A549 (cell line): ENCODE measurements around the gene CREB1. TPM values are rescaled to one million over a fixed set of nuclear protein-coding genes. Genes with fewer than 3 reads are reported as not detected.

Source experiments
- ATAC-seq, 2 experiments: fragments of 200-7000 bp in 1 of 2; fragments of >200 bp in 1 of 2; cut with Nextera tagmentation in 1 of 2; cut with Tn5 transposase in 1 of 2; 3 replicates each; pipeline versions ENCODE4 v1.8.0 to v1.9.1; 2018 to 2020; ENCODE audit warnings: mild to moderate bottlenecking in 1 of 2, moderate library complexity in 1 of 2
- CTCF ChIA-PET: fragments of 300-600 bp; sonication (Branson Sonifier 250); formaldehyde crosslinking; extraction: SDS; loops from one replicate; lab custom pipeline; 2021; ENCODE audit warnings: antibody characterized with exemption, inconsistent platforms; lab: Yijun Ruan, JAX
- POLR2A ChIA-PET: fragments of 350-600 bp; formaldehyde crosslinking; extraction: SDS; loops from one replicate; lab custom pipeline; 2021; ENCODE audit warnings: antibody characterized with exemption, inconsistent platforms; lab: Yijun Ruan, JAX
- DNase-seq, 2 experiments: peaks; one replicate each; pipeline versions ENCODE4 v3.0.0 to v3.0.0-alpha.2; 2011 to 2016; ENCODE audit warnings: low read depth in 1 of 2, low spot score in 1 of 2
- FAIRE-seq: peaks from 2 replicates; lab custom pipeline; 2011; peaks lifted over from hg19 to GRCh38; lab: Jason Lieb, UNC
- H3K27ac ChIP-seq, 2 experiments: fragments of >200 bp; sonication (Bioruptor Twin); formaldehyde crosslinking; 3 replicates each; pipeline ENCODE4 v1.5.1; 2016 to 2017
- H3K4me1 ChIP-seq: fragments of >200 bp; sonication (Bioruptor Twin); formaldehyde crosslinking; 3 replicates; pipeline ENCODE4 v1.6.1; 2016
- H3K4me2 ChIP-seq: fragments of >200 bp; sonication (Bioruptor Twin); formaldehyde crosslinking; 3 replicates; pipeline ENCODE4 v1.6.1; 2016
- H3K4me3 ChIP-seq: fragments of >200 bp; sonication (Bioruptor Twin); formaldehyde crosslinking; 3 replicates; pipeline ENCODE4 v1.5.1; 2016
- H3K9me3 ChIP-seq: fragments of >200 bp; sonication (Bioruptor Twin); formaldehyde crosslinking; 3 replicates; pipeline ENCODE4 v1.6.1; 2016
- BHLHE40 ChIP-seq: IDR thresholded peaks from 2 replicates; pipeline ENCODE4 v1.6.1; 2012; ENCODE audit warnings: low read depth, low read length, inconsistent platforms
- CBX2 ChIP-seq: fragments of 200-600 bp; sonication (generic); IDR thresholded peaks from 2 replicates; pipeline ENCODE4 v1.6.1; 2016; ENCODE audit warnings: low read depth, mild to moderate bottlenecking, borderline replicate concordance
- EHF ChIP-seq: fragments of 250-450 bp; sonication (Bioruptor Pico); IDR thresholded peaks from 2 replicates; pipeline ENCODE4 v1.5.0; 2020; ENCODE audit warnings: mild to moderate bottlenecking
- EHMT2 ChIP-seq: fragments of 200-600 bp; sonication (generic); IDR thresholded peaks from 2 replicates; pipeline ENCODE4 v1.6.1; 2016; ENCODE audit warnings: antibody characterized with exemption, low read depth, mild to moderate bottlenecking, moderate library complexity
- ESRRA ChIP-seq: fragments of 150-350 bp; IDR thresholded peaks from 2 replicates; pipeline ENCODE4 v1.6.1; 2014; ENCODE audit warnings: mild to moderate bottlenecking, low read length, borderline replicate concordance
- FOSL2 ChIP-seq, 2 experiments: fragments of 450-650 bp in 1 of 2; fragments of >200 bp in 1 of 2; sonication (Bioruptor Twin) in 1 of 2; formaldehyde crosslinking; IDR thresholded peaks; 2 replicates each; pipeline versions ENCODE4 v1.5.0 to v1.6.1; 2016 to 2020; ENCODE audit warnings: mild to moderate bottlenecking in 1 of 2, moderate library complexity in 1 of 2
- HEYL ChIP-seq: fragments of 250-450 bp; sonication (Bioruptor Pico); IDR thresholded peaks from 2 replicates; pipeline ENCODE4 v1.8.0; 2021; ENCODE audit warnings: mild to moderate bottlenecking, moderate library complexity
- HOXA7 ChIP-seq: fragments of 250-450 bp; sonication (Bioruptor Pico); IDR thresholded peaks from 2 replicates; pipeline ENCODE4 v1.5.0; 2020; ENCODE audit warnings: mild to moderate bottlenecking, moderate library complexity
- HOXB13 ChIP-seq: fragments of 250-450 bp; sonication (Bioruptor Pico); IDR thresholded peaks from 2 replicates; pipeline ENCODE4 v1.5.0; 2020; ENCODE audit warnings: low read depth, mild to moderate bottlenecking, moderate library complexity
- HOXB5 ChIP-seq: fragments of 250-450 bp; sonication (Bioruptor Pico); IDR thresholded peaks from 2 replicates; pipeline ENCODE4 v1.5.0; 2020; ENCODE audit warnings: mild to moderate bottlenecking, moderate library complexity
- KDM1A ChIP-seq: fragments of 200-600 bp; sonication (generic); IDR thresholded peaks from 2 replicates; pipeline ENCODE4 v1.6.1; 2016; ENCODE audit warnings: low read depth, mild to moderate bottlenecking
- NR3C1 ChIP-seq: fragments of >200 bp; sonication (Bioruptor Twin); formaldehyde crosslinking; IDR thresholded peaks from 3 replicates; pipeline ENCODE4 v1.6.1; 2017
- PBX3 ChIP-seq: IDR thresholded peaks from 2 replicates; pipeline ENCODE4 v1.6.1; 2012
- POLR2AphosphoS2 ChIP-seq: conservative IDR thresholded peaks from 2 replicates; pipeline ENCODE4 v1.6.1; 2012; ENCODE audit warnings: low read length, improper control_type of control experiment, inconsistent platforms
- RAD21 ChIP-seq, 2 experiments: fragments of >200 bp in 1 of 2; sonication (Bioruptor Twin) in 1 of 2; formaldehyde crosslinking in 1 of 2; IDR thresholded peaks in 1 of 2; conservative IDR thresholded peaks in 1 of 2; 2 replicates in 1 of 2; 3 replicates in 1 of 2; pipeline ENCODE4 v1.6.1; 2012 to 2018; ENCODE audit warnings: inconsistent platforms in 1 of 2
- RFX5 ChIP-seq: fragments of 450-650 bp; IDR thresholded peaks from 2 replicates; pipeline ENCODE4 v1.7.1; 2014; ENCODE audit warnings: antibody characterized with exemption, mild to moderate bottlenecking, moderate library complexity
- RNF2 ChIP-seq: fragments of 200-600 bp; sonication (generic); IDR thresholded peaks from 2 replicates; pipeline ENCODE4 v1.6.1; 2016; ENCODE audit warnings: low read depth, mild to moderate bottlenecking, antibody characterized with exemption, moderate library complexity, borderline replicate concordance
- SMC3 ChIP-seq: fragments of >200 bp; sonication (Bioruptor Twin); formaldehyde crosslinking; IDR thresholded peaks from 3 replicates; pipeline ENCODE4 v1.6.1; 2018; ENCODE audit warnings: inconsistent platforms
- TFCP2L1 ChIP-seq: fragments of 250-450 bp; sonication (Bioruptor Pico); IDR thresholded peaks from 2 replicates; pipeline ENCODE4 v1.5.0; 2021; ENCODE audit warnings: mild to moderate bottlenecking
- TP53 ChIP-seq: fragments of 250-450 bp; sonication (Bioruptor Pico); IDR thresholded peaks from 2 replicates; pipeline ENCODE4 v1.5.0; 2021; ENCODE audit warnings: mild to moderate bottlenecking, moderate library complexity
- ZC3H11A ChIP-seq: fragments of 450-650 bp; IDR thresholded peaks from 2 replicates; pipeline ENCODE4 v1.6.1; 2014; ENCODE audit warnings: antibody characterized with exemption, mild to moderate bottlenecking
- ZFP36 ChIP-seq: fragments of 450-650 bp; IDR thresholded peaks from 2 replicates; pipeline ENCODE4 v1.6.1; 2014; ENCODE audit warnings: borderline replicate concordance; ENCODE audit not compliant: partially characterized antibody
- ZNF302 ChIP-seq: fragments of 250-450 bp; sonication (Bioruptor Pico); IDR thresholded peaks from 2 replicates; pipeline ENCODE4 v1.9.0; 2021; ENCODE audit warnings: inconsistent platforms, mild to moderate bottlenecking, moderate library complexity
- WGBS: methylation state at CpG from one replicate; pipeline ENCODE4 v1.1.6; 2017; ENCODE audit errors: missing lambda C conversion rate; 5-methylcytosine and 5-hydroxymethylcytosine counted together
- polyA plus RNA-seq, 4 experiments: library from polyadenylated mRNA; depleted of rRNA in 3 of 4; stranded (reverse); fragments of >200 nt; fragmentation: RNase III in 1 of 4; extraction: RNeasy Plus Mini Kit Qiagen cat#74134 plus additional on column Dnase treatment in 1 of 4; gene quantifications; 2 replicates in 3 of 4; 3 replicates in 1 of 4; pipeline ENCODE4 v1.2.3, GENCODE V29; 2011 to 2017
- TF ChIP-seq, protein P1 (sequence below): IDR thresholded peaks from 2 replicates; pipeline ENCODE4 v1.6.1; 2012
- TF ChIP-seq, protein P2 (sequence below): fragments of 250-450 bp; sonication (Bioruptor Pico); IDR thresholded peaks from 2 replicates; pipeline ENCODE4 v1.5.0; 2021; ENCODE audit warnings: mild to moderate bottlenecking, moderate library complexity, borderline replicate concordance
- TF ChIP-seq, protein P3 (sequence below): IDR thresholded peaks from 2 replicates; pipeline ENCODE4 v1.6.1; 2012; ENCODE audit warnings: low read depth, borderline replicate concordance

Gene CREB1
- polyA plus RNA-seq, 2 of the 4 experiments (the other 2 are of a cell fraction), result 14.3 to 42.5 TPM

DNA sequence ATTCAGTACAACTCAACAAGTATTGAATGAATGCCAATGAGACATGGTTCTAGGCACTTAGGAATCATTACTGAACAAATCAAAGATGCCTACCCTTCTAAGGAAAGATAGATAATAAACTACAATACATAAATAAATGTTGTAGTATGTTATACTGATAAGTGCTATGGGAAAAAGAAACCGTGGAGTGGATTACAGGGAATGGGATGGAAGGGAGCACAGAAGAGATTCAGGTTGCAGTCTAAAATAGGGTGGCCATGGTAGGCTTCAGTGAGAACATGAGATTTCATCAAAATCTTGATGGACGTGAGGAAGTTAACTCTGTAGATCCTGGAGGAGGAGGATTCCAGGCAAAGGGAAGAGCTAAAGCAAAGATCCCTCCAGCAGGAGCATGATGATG is 17.9 kb upstream of the CREB1 start (continued):
- no peak for TF ChIP-seq NR3C1
- no peak for TF ChIP-seq HEYL (CRISPR knock-in tag)
- TF ChIP-seq ZC3H11A, result no peak
- TF ChIP-seq, protein P1, sequence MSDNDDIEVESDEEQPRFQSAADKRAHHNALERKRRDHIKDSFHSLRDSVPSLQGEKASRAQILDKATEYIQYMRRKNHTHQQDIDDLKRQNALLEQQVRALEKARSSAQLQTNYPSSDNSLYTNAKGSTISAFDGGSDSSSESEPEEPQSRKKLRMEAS, result no peak
- no peak for TF ChIP-seq RAD21 (conservative IDR thresholded peaks at IDR 0.05 in 1 of 2, IDR thresholded peaks at IDR 0.05 in 1 of 2)
- TF ChIP-seq PBX3, result no peak
- no peak for TF ChIP-seq HOXB5 (CRISPR knock-in tag)

DNA sequence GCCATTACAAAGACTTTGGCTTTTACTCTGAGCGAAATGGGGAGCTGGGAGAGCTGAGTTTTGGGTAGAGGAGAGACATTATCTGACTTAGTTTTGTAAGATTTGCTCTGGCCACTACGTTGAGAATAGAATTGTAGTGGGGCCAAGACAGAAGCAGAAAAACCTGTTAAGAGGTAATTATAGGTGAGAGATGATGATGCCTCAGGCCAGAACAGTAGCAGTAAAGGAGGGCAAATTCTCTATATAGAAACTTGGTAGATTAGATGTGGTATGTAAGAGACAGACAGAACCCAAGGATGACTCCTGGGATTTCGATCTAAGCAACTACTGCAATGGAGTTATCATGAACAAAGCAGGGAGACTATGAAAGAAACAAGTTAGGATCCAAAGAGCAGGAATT is 17.4 kb upstream of the CREB1 start:
- Histone ChIP-seq H3K9me3 (no peaks in the 10 kb centered on the region; the same call in 2 of the 3 replicates), H3K4me2 (no peak overlapping the region), H3K4me1 (peaks cover 12% of the 10 kb centered on the region; the same call in 1 of the 3 replicates), H3K27ac (no peak overlapping the region), H3K4me3 (no peak overlapping the region)
- ATAC-seq (no peak), FAIRE-seq (no peak), DNase-seq (no peak)
- CTCF ChIA-PET, result no interaction called here
- 74% methylated on average over 3 of the region's 3 CpGs for WGBS
- TF ChIP-seq ZFP36 (no peak), EHF (CRISPR knock-in tag) (no peak), ZNF302 (CRISPR knock-in tag) (no peak), EHMT2 (no peak), CBX2 (no peak), RNF2 (no peak), TP53 (CRISPR knock-in tag) (no peak), ZC3H11A (no peak), HOXA7 (no peak)
- TF ChIP-seq, protein P2, sequence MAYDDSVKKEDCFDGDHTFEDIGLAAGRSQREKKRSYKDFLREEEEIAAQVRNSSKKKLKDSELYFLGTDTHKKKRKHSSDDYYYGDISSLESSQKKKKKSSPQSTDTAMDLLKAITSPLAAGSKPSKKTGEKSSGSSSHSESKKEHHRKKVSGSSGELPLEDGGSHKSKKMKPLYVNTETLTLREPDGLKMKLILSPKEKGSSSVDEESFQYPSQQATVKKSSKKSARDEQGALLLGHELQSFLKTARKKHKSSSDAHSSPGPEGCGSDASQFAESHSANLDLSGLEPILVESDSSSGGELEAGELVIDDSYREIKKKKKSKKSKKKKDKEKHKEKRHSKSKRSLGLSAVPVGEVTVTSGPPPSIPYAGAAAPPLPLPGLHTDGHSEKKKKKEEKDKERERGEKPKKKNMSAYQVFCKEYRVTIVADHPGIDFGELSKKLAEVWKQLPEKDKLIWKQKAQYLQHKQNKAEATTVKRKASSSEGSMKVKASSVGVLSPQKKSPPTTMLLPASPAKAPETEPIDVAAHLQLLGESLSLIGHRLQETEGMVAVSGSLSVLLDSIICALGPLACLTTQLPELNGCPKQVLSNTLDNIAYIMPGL, result no peak
- TF ChIP-seq, protein P3, sequence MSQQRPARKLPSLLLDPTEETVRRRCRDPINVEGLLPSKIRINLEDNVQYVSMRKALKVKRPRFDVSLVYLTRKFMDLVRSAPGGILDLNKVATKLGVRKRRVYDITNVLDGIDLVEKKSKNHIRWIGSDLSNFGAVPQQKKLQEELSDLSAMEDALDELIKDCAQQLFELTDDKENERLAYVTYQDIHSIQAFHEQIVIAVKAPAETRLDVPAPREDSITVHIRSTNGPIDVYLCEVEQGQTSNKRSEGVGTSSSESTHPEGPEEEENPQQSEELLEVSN, result no peak
- POLR2A ChIA-PET, result no interaction called here

DNA sequence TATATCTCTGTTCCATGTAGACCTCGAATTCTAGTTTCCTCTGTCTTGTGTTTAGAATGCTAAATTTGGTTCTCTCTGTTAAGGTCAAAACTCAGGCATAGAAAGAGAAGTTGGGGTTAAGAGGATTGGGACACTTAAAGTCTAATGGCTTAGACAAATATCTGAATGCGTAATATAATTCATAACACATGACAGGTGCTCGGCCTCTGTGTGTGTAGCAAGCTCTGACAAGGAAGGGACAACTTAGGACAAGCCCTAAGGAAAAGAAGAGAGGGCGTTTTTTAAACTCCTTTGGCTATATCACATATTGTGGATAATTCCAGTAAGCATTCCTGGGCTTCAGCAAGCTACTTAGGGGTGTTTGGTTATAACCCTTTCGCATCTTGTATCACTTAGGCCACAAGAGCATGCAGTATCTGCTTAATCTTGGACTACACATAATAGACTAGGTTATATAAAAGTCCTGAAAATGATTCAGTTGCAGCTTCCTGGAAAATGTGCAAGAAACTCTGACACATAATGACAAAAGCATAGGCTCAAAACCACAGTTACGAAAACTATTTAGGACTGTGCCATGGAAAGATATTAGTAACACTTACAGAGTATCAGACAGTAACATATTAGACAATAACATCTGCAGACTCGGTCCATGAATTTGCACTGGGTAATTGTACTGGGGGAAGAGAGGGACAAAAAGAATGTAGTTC is 16.1 kb upstream of the CREB1 start:
- H3K4me3 ChIP-seq, result no peak overlapping the region
- DNase-seq, result no peak
- ATAC-seq, result peak; percentile 50 to 62; a peak in 5 of 6 replicates
- FAIRE-seq, result peak; percentile 63
- H3K27ac ChIP-seq, result peak overlapping the region in 1 of 2 experiments; percentile 25; a peak in 1 of 6 replicates
- no peak overlapping the region; the same call in 2 of the 3 replicates for H3K4me2 ChIP-seq
- H3K9me3 ChIP-seq, result no peaks in the 10 kb centered on the region; the same call in 2 of the 3 replicates
- CTCF ChIA-PET, result interaction anchor here (0.9 kb wide), 1 partner anchor 546 kb away, joined by 4 read pairs; no protein-coding TSS in a partner anchor
- 62% methylated on average over 7 of the region's 7 CpGs for WGBS
- peaks cover 12% of the 10 kb centered on the region; the same call in 1 of the 3 replicates for H3K4me1 ChIP-seq
- POLR2A ChIA-PET, result interaction anchor here (1.5 kb wide), 1 partner anchor 16 kb away, joined by 9 read pairs; the partner anchor contains the start of gene CREB1
- TF ChIP-seq NR3C1 (no peak), BHLHE40 (no peak), SMC3 (no peak), ESRRA (no peak), RFX5 (no peak), ZNF302 (CRISPR knock-in tag) (no peak), FOSL2 (IDR thresholded peaks at IDR 0.05) (no peak), FOSL2 (CRISPR knock-in tag; IDR thresholded peaks at IDR 0.05) (no peak), TFCP2L1 (no peak), HOXB13 (no peak), ZC3H11A (no peak), KDM1A (no peak), POLR2AphosphoS2 (no peak), HOXB5 (CRISPR knock-in tag) (no peak)
- TF ChIP-seq, protein P3, result no peak
